Measurements from ENCODE around the gene ZNF292.

GRCh38 chr6:87118054-87118453 is 37.3 kb upstream of the ZNF292 start:
- TF ChIP-seq CTCF (conservative IDR thresholded peaks at IDR 0.05 in 1 of 2, IDR thresholded peaks at IDR 0.05 in 1 of 2; ENCODE audit: low read depth in 1 of 2, low read length in 2 of 2) (no peak), EZH2 (IDR thresholded peaks at IDR 0.05; ENCODE audit: low read length, missing control alignments) (no peak)
